OCI-LY3 (cell line): ENCODE measurements around the gene FABP6.

Experiments
- H2AFZ ChIP-seq: fragments of 200-600, 300-600 bp; shearing (Covaris generic); 2 replicates; pipeline ENCODE4 v1.6.0; 2014; ENCODE audit warnings: antibody characterized with exemption, low read depth, low read length
- H3K27ac ChIP-seq: fragments of 200-600, 300-600 bp; sonication (generic); 2 replicates; pipeline ENCODE4 v1.5.1; 2014; ENCODE audit warnings: mild to moderate bottlenecking, low read length, moderate library complexity, mixed read lengths
- H3K27me3 ChIP-seq: fragments of 200-600, 300-600 bp; sonication (generic); 2 replicates; pipeline ENCODE4 v1.6.1; 2014; ENCODE audit warnings: low read depth, low read length, mixed read lengths
- H3K36me3 ChIP-seq: fragments of 200-600, 300-600 bp; sonication (generic); replicated peaks from 2 replicates; pipeline ENCODE3; 2014; ENCODE audit warnings: low read depth, low read length, mixed read lengths
- H3K4me1 ChIP-seq: fragments of 300-600, 200-600 bp; sonication (generic); 2 replicates; pipeline ENCODE4 v1.6.1; 2014; ENCODE audit warnings: low read length, mixed read lengths
- H3K4me2 ChIP-seq: fragments of 200-600, 300-600 bp; sonication (generic); 2 replicates; pipeline ENCODE4 v1.6.1; 2014; ENCODE audit warnings: low read length, mixed read lengths
- H3K4me3 ChIP-seq: fragments of 300-600, 200-600 bp; sonication (generic); 2 replicates; pipeline ENCODE4 v1.5.1; 2014; ENCODE audit warnings: antibody characterized with exemption, mild to moderate bottlenecking, low read length, moderate library complexity
- H3K79me2 ChIP-seq: fragments of 300-600, 200-600 bp; shearing (Covaris generic); 2 replicates; pipeline ENCODE4 v1.6.1; 2014; ENCODE audit warnings: mild to moderate bottlenecking, low read length, mixed read lengths
- H3K9ac ChIP-seq: fragments of 300-600, 200-600 bp; shearing (Covaris generic); 2 replicates; pipeline ENCODE4 v1.6.0; 2014; ENCODE audit warnings: mild to moderate bottlenecking, low read length, moderate library complexity
- H3K9me3 ChIP-seq: fragments of 200-600, 300-600 bp; shearing (Covaris generic); 2 replicates; pipeline ENCODE4 v1.6.1; 2014; ENCODE audit warnings: low read length, mixed read lengths; ENCODE audit not compliant: insufficient read depth
- H4K20me1 ChIP-seq: fragments of 200-600, 300-600 bp; sonication (generic); 2 replicates; pipeline ENCODE4 v1.6.1; 2016; ENCODE audit warnings: low read length, mixed read lengths; ENCODE audit not compliant: insufficient read depth
- EZH2phosphoT487 ChIP-seq: fragments of 200-600 bp; shearing (Covaris generic); IDR thresholded peaks from 2 replicates; pipeline ENCODE4 v1.6.1; 2018; ENCODE audit warnings: antibody characterized with exemption, mixed run types, low read depth
- TF ChIP-seq, protein P1 (sequence below): fragments of 200-600, 300-600 bp; sonication (generic); IDR thresholded peaks from 2 replicates; pipeline ENCODE4 v1.5.1; 2014; ENCODE audit warnings: antibody characterized with exemption, low read length, low read depth

FABP6 gene

DNA sequence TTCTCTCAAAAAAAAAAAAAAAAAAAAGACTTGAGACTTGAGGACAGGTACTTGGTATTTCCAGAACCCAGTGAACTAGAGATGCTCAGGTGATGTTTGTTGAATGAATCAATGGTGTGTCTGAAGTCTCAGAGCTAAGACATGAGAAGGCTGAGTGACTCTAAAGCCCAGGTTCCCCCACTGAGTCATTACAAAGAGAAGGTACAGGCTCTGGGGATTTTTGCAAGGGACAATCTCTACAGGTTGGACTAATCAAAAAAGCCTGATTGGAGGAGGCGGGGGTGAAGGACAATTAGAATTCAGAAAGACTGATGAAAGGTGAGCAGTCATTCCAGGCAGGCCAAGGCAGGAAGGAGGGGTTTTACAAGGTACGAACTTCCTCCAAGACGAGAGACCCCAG lies 8.2 kb upstream of the FABP6 start:
- Histone ChIP-seq H3K27ac (no peak overlapping the region), H3K36me3 (no peaks in the 10 kb centered on the region), H3K79me2 (no peaks in the 10 kb centered on the region), H3K4me3 (no peak overlapping the region), H4K20me1 (no peaks in the 10 kb centered on the region), H3K9ac (no peak overlapping the region), H3K27me3 (no peaks in the 10 kb centered on the region), H3K4me2 (0 out of 2 replicates have a peak overlapping the region, but pooled peaks have one; percentile 3), H2AFZ (no peak overlapping the region), H3K9me3 (no peaks in the 10 kb centered on the region), H3K4me1 (peaks cover 6% of the 10 kb centered on the region)
- TF ChIP-seq, protein P1, sequence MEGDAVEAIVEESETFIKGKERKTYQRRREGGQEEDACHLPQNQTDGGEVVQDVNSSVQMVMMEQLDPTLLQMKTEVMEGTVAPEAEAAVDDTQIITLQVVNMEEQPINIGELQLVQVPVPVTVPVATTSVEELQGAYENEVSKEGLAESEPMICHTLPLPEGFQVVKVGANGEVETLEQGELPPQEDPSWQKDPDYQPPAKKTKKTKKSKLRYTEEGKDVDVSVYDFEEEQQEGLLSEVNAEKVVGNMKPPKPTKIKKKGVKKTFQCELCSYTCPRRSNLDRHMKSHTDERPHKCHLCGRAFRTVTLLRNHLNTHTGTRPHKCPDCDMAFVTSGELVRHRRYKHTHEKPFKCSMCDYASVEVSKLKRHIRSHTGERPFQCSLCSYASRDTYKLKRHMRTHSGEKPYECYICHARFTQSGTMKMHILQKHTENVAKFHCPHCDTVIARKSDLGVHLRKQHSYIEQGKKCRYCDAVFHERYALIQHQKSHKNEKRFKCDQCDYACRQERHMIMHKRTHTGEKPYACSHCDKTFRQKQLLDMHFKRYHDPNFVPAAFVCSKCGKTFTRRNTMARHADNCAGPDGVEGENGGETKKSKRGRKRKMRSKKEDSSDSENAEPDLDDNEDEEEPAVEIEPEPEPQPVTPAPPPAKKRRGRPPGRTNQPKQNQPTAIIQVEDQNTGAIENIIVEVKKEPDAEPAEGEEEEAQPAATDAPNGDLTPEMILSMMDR, result no peak
- no peak for TF ChIP-seq EZH2phosphoT487

DNA sequence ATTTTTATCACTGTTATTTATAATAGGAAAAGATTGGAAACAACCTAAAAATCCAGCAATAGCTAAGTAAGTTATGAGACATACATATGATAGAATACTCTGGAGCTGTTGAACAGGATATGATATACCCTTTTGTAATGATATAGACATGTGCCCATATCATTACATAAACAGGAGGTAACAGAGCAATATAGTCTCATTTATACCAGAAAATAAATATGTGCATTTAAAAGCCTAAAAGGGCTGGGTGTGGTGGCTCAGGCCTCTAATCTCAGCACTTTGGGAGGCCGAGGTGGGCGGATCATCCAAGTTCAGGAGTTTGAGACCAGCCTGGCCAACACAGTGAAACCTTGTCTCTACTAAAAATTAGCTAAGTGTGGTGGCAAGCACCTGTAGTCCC lies 2.3 kb upstream of the FABP6 start:
- no peaks in the 10 kb centered on the region for H3K9me3 ChIP-seq
- no peak overlapping the region for H3K4me2 ChIP-seq
- H3K79me2 ChIP-seq, result no peaks in the 10 kb centered on the region
- H3K9ac ChIP-seq, result no peak overlapping the region
- H3K4me1 ChIP-seq, result peaks cover 20% of the 10 kb centered on the region
- H3K27ac ChIP-seq, result no peak overlapping the region
- no peaks in the 10 kb centered on the region for H3K27me3 ChIP-seq
- TF ChIP-seq, protein P1, result no peak
- no peak for TF ChIP-seq EZH2phosphoT487
- no peak overlapping the region for H2AFZ ChIP-seq
- H3K4me3 ChIP-seq, result no peak overlapping the region
- no peaks in the 10 kb centered on the region for H3K36me3 ChIP-seq
- no peaks in the 10 kb centered on the region for H4K20me1 ChIP-seq

DNA sequence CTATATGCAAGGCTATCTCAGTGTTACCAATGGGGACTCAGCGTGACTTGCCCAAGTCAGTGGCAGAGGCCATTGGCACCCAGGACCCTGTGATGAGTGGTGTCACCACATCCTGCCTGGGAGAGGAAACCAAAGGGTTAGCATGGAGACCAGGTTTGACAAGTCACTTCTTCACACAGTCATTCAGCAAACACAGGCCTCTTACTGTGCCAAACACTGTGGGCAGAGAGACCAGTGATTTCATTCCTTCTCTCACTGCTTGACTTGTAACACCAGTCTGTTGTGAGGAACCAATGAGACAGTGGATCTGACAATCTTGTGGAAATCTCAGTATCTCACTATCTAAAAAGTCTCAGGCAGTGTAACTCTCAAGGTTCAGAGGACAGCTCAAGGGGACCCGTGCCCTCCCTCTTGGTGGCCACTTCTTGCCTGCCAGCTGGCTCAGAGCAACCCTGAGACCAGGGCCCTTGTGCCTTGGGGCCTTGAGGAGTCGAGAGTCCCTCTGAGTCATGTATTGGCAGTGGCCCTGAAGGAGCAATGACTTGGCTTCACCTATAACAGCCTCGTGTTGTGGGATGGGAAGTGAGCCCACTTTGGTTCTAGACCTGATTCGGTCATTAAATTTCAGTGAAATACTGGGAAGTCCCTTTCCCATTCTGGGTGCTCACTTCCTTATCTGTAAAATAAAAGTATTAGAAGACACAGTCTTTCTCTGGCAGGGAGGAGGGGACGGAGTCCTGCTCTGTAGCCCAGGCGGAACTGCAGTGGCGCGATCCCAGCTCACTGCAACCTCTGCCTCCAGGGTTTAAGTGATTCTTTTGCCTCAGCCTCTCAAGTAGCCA lies 1.6 kb downstream of the FABP6 start:
- Histone ChIP-seq H3K36me3 (no peaks in the 10 kb centered on the region), H4K20me1 (no peaks in the 10 kb centered on the region), H3K9ac (peak overlapping the region; percentile 82), H2AFZ (peak overlapping the region; percentile 62), H3K4me3 (peak overlapping the region; percentile 57; the same call in 1 of the 2 replicates), H3K4me2 (peak overlapping the region; percentile 83), H3K9me3 (no peaks in the 10 kb centered on the region), H3K27me3 (no peaks in the 10 kb centered on the region), H3K4me1 (peaks cover 41% of the 10 kb centered on the region), H3K27ac (peak overlapping the region; percentile 97), H3K79me2 (no peaks in the 10 kb centered on the region)
- TF ChIP-seq, protein P1, result no peak
- no peak for TF ChIP-seq EZH2phosphoT487

DNA sequence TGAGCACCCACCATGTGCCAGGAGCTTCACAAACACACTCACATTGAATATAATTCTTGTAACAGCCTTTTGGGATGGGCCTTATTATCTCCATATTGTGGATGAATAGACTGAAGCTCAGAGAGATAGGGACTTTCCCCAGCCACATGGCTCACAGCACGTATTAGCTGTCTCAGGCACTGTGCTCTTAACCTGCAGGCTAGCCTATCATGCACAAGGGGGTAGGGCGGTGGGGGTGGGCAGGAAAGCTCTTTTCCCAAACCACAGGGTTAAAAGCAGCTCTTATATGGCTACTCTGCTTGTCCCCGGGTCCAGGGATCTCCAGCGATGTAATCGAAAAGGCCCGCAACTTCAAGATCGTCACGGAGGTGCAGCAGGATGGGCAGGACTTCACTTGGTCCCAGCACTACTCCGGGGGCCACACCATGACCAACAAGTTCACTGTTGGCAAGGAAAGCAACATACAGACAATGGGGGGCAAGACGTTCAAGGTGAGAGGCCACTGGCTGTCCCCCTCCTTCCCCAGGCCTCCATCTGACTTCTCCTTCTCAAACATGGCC lies 2.6 kb downstream of the FABP6 start:
- Histone ChIP-seq H3K36me3 (no peaks in the 10 kb centered on the region), H2AFZ (no peak overlapping the region; the same call in 1 of the 2 replicates)

More for the DNA sequence above, 2.6 kb downstream of the FABP6 start:
- Histone ChIP-seq H3K9ac (peak overlapping the region; percentile 82), H3K27ac (peak overlapping the region; percentile 97), H4K20me1 (no peaks in the 10 kb centered on the region), H3K4me3 (peak overlapping the region; percentile 57), H3K27me3 (no peaks in the 10 kb centered on the region), H3K79me2 (no peaks in the 10 kb centered on the region), H3K4me2 (peak overlapping the region; percentile 83), H3K4me1 (peaks cover 41% of the 10 kb centered on the region), H3K9me3 (no peaks in the 10 kb centered on the region)
- no peak for TF ChIP-seq EZH2phosphoT487
- TF ChIP-seq, protein P1, result no peak
